Esophagus mucosa (tissue), 1 donor: Measurements from ENCODE around the gene NTN5. TPM values are rescaled to one million over a fixed set of nuclear protein-coding genes. Genes with fewer than 3 reads are reported as not detected.

Experiments
- ATAC-seq: fragments of 200-7000 bp; cut with Tn5 transposase; one replicate; pipeline ENCODE4 v1.9.1; 2020
- total RNA-seq: library from RNA; stranded (reverse); gene quantifications from one replicate; pipeline ENCODE4 v1.2.4, GENCODE V29; 2023
- donor health status: DM: yes; HTN: yes; CAD: no.

NTN5 gene
- total RNA-seq, 1 donor from 2014 or later: not detected

GRCh38 chr19:48629599-48630295 lies 43.1 kb downstream of the NTN5 start:
- no peak for ATAC-seq

GRCh38 chr19:48629297-48629598 lies 43.6 kb downstream of the NTN5 start:
- no peak for ATAC-seq

- ATAC-seq: no peak
These were observed 44.1 kb downstream of the NTN5 start for GRCh38 chr19:48628486-48629296.

GRCh38 chr19:48627865-48628314 lies 44.9 kb downstream of the NTN5 start:
- ATAC-seq: no peak

GRCh38 chr19:48627201-48627864 lies 45.5 kb downstream of the NTN5 start:
- ATAC-seq: no peak

- no peak for ATAC-seq
These were observed 46.9 kb downstream of the NTN5 start for GRCh38 chr19:48625891-48626327.

- no peak for ATAC-seq
These were observed 47.8 kb downstream of the NTN5 start for GRCh38 chr19:48624791-48625723.

GRCh38 chr19:48624067-48624594 lies 48.7 kb downstream of the NTN5 start:
- ATAC-seq: peak; percentile 76

- no peak for ATAC-seq
These were observed 49.2 kb downstream of the NTN5 start for GRCh38 chr19:48623556-48624066.

GRCh38 chr19:48619692-48620585 lies 52.9 kb downstream of the NTN5 start:
- no peak for ATAC-seq

GRCh38 chr19:48618916-48619691 lies 53.7 kb downstream of the NTN5 start, which contains the start of the genes RPL18 and SPHK2:
RPL18 (minus strand) TSS chr19:48619178; CDS start chr19:48619143, 35 bp downstream.
SPHK2 (plus strand) TSS chr19:48619506; CDS start chr19:48620515, 1,009 bp downstream.
- peak; percentile 85 for ATAC-seq

- no peak for ATAC-seq
These were observed 54.4 kb downstream of the NTN5 start for GRCh38 chr19:48618278-48618915.

GRCh38 chr19:48617146-48617937 lies 55.5 kb downstream of the NTN5 start:
- ATAC-seq: peak; percentile 0

GRCh38 chr19:48616491-48617056 lies 56.2 kb downstream of the NTN5 start:
- ATAC-seq: no peak

GRCh38 chr19:48616041-48616436 lies 56.8 kb downstream of the NTN5 start:
- no peak for ATAC-seq

GRCh38 chr19:48615231-48616040 lies 57.4 kb downstream of the NTN5 start:
- ATAC-seq: no peak
